SU-DHL-6 (cell line): ENCODE results near the gene MS4A6E.

Experiments used
- CTCF ChIP-seq: fragments of 200-600 bp; sonication (generic); IDR thresholded peaks from one replicate; pipeline ENCODE4 v1.5.1; 2017; ENCODE audit warnings: antibody characterized with exemption, mild to moderate bottlenecking, low read length, moderate library complexity; ENCODE audit not compliant: insufficient read depth, poor library complexity, severe bottlenecking
- EZH2phosphoT487 ChIP-seq: fragments of 200-600 bp; sonication (generic), shearing (Covaris generic); conservative IDR thresholded peaks from 2 replicates; pipeline ENCODE4 v1.6.1; 2018; ENCODE audit warnings: mild to moderate bottlenecking, antibody characterized with exemption, low read length, moderate library complexity, mixed read lengths

GRCh38 chr11:60367009-60367408 lies 40.0 kb downstream of the MS4A6E start:
- no peak for TF ChIP-seq CTCF
- no peak for TF ChIP-seq EZH2phosphoT487
